Head of caudate nucleus (tissue), 42 donors: ENCODE data around the gene PRKAR1B.
"Not testable (repeated sequence)": the region's sequence is repeated elsewhere in the genome, so short reads cannot be mapped to it uniquely, and the experiment has no call there.

Source experiments
- DNase-seq, 42 donors: peaks; one replicate each; pipeline versions ENCODE4 v3.0.0 to v3.0.0-alpha.2; 2020 to 2021; ENCODE audit warnings: mixed read lengths in 7 of 42
- intact Hi-C: fragments of 100-400 bp; cut with DNase I; formaldehyde crosslinking; loops from one replicate; pipeline ENCODE4 v1.15.0; 2022

The PRKAR1B gene

GRCh38 chr7:621572-622285, 105.4 kb downstream of the PRKAR1B start:
- no peak for DNase-seq
- intact Hi-C loops = no loop called here

- intact Hi-C loops = no loop called here
- DNase-seq = no peak
Measured at GRCh38 chr7:620885-621284, 106.2 kb downstream of the PRKAR1B start.

- DNase-seq = no peak
- intact Hi-C loops = no loop called here
Measured at GRCh38 chr7:620056-620455, 107.0 kb downstream of the PRKAR1B start.

GRCh38 chr7:619368-619840, 107.7 kb downstream of the PRKAR1B start:
- DNase-seq = no peak
- intact Hi-C loops = no loop called here

- no peak for DNase-seq
Measured at GRCh38 chr7:618539-619367, 108.3 kb downstream of the PRKAR1B start.

GRCh38 chr7:617614-618538, 109.2 kb downstream of the PRKAR1B start:
- intact Hi-C loops = no loop called here
- DNase-seq = no peak

More at GRCh38 chr7:618539-619367, 108.3 kb downstream of the PRKAR1B start:
- intact Hi-C loops = no loop called here

- intact Hi-C loops = no loop called here
- DNase-seq = no peak
Measured at GRCh38 chr7:613442-614140, 113.5 kb downstream of the PRKAR1B start.

GRCh38 chr7:611837-612236, 115.2 kb downstream of the PRKAR1B start:
- intact Hi-C loops, DNase-seq: not testable (repeated sequence)

- intact Hi-C loops = no loop called here
- DNase-seq = no peak
Measured at GRCh38 chr7:611281-611810, 115.7 kb downstream of the PRKAR1B start.

GRCh38 chr7:610531-611280, 116.4 kb downstream of the PRKAR1B start:
- DNase-seq = no peak
- intact Hi-C loops = no loop called here

- DNase-seq = no peak
- intact Hi-C loops = no loop called here
Measured at GRCh38 chr7:610141-610530, 116.9 kb downstream of the PRKAR1B start.

GRCh38 chr7:609365-609764, 117.7 kb downstream of the PRKAR1B start:
- no peak for DNase-seq
- intact Hi-C loops = no loop called here

- intact Hi-C loops = no loop called here
- DNase-seq = no peak
Measured at GRCh38 chr7:608954-609353, 118.1 kb downstream of the PRKAR1B start.

GRCh38 chr7:608361-608760, 118.7 kb downstream of the PRKAR1B start:
- intact Hi-C loops = no loop called here
- DNase-seq = no peak

GRCh38 chr7:607938-608337, 119.1 kb downstream of the PRKAR1B start:
- intact Hi-C loops = no loop called here
- DNase-seq = no peak

GRCh38 chr7:605661-606450, 121.2 kb downstream of the PRKAR1B start:
- intact Hi-C loops = no loop called here
- no peak for DNase-seq

GRCh38 chr7:604884-605531, 122.1 kb downstream of the PRKAR1B start:
- intact Hi-C loops = no loop called here
- DNase-seq = peak in 1 of 42 donors; percentile 43
